Stimulated activated memory B cell treated with anti-CD40 and anti-IgM and Interleukin-4, amounts not matched to agents 10 μg/mL and 1 μg/mL and 100 μg/mL, for 72 hours (primary cell): Measurements from ENCODE around the gene GCFC2.
"Not testable (repeated sequence)": the region's sequence is repeated elsewhere in the genome, so short reads cannot be mapped to it uniquely, and the experiment has no call there.

Experiments
- ATAC-seq: fragments of 150-1000 bp; cut with Tn5 transposase; 2 replicates; pipeline ENCODE4 v1.10.0; 2021
- H3K27ac Mint-ChIP-seq: one replicate; pipeline ENCODE4 v1.8.0; 2022; ENCODE audit warnings: mild to moderate bottlenecking, mixed read lengths
- H3K27me3 Mint-ChIP-seq: one replicate; pipeline ENCODE4 v1.8.0; 2022; ENCODE audit warnings: mixed read lengths
- H3K36me3 Mint-ChIP-seq: one replicate; pipeline ENCODE4 v1.8.0; 2022; ENCODE audit warnings: mixed read lengths
- H3K4me1 Mint-ChIP-seq: one replicate; pipeline ENCODE4 v1.8.0; 2022; ENCODE audit warnings: mixed read lengths
- H3K4me3 Mint-ChIP-seq: one replicate; pipeline ENCODE4 v1.8.0; 2022; ENCODE audit warnings: mild to moderate bottlenecking, moderate library complexity, mixed read lengths
- H3K9me3 Mint-ChIP-seq: one replicate; pipeline ENCODE4 v1.8.0; 2022; ENCODE audit warnings: mixed read lengths

Gene GCFC2

DNA sequence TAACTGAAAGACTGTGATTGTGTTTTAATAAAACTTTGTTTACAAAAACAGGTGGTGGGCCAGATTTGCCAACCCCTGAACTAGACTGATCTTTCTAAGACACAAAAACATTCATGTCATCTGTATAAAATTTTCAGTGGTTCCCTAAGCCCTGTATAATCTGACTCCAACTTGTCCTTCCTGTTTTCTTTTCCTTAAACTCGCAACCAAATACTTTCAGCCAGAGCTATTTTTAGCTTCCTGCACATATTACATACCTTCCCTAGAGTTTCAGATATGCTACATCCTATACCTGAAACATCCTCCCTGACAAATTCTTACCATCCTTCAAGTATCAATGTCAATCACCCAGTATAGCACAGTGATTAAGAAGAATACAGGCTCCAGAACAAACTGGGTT lies 4.8 kb downstream of the GCFC2 start:
- Mint-ChIP-seq H3K4me1 (peaks cover 12% of the 10 kb centered on the region), H3K4me3 (no peak overlapping the region), H3K27me3 (no peaks in the 10 kb centered on the region), H3K9me3 (no peaks in the 10 kb centered on the region), H3K36me3 (peaks cover 47% of the 10 kb centered on the region), H3K27ac (no peak overlapping the region)
- no peak for ATAC-seq

DNA sequence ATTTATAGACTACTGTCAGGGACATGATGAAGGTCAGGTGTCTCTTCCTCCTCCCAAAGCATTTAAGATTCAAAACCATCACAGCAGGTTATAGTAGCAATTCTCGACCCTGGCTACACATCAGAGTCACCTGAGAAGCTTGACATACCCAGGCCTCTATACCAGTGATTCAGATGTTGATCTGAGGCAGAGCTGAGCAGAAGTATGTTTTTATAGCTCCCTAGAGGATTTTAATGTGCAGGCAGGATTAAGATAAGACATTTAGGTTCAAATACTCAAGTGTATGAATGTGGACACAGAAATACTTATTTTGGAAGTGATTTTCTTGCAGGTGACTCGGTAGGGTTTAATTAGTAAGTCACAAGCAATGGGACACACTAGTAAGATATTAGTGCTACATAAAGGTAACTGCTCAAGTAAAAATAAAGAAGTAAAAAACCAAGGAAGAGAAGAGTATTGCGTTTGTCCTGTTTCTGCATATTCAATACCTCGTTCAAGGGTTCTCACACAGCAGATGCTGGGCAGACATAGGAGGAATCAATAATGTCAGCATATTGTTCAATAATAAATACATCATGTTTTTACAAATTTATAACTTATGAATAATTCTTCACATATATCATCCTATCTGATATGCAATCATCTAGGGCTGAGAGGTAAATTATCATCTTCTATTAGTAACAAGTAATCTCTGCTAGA lies 7.0 kb downstream of the GCFC2 start:
- Mint-ChIP-seq H3K36me3 (peaks cover 64% of the 10 kb centered on the region), H3K4me3 (no peak overlapping the region), H3K27ac (no peak overlapping the region), H3K9me3 (no peaks in the 10 kb centered on the region), H3K27me3 (no peaks in the 10 kb centered on the region), H3K4me1 (peaks cover 5% of the 10 kb centered on the region)
- no peak for ATAC-seq

DNA sequence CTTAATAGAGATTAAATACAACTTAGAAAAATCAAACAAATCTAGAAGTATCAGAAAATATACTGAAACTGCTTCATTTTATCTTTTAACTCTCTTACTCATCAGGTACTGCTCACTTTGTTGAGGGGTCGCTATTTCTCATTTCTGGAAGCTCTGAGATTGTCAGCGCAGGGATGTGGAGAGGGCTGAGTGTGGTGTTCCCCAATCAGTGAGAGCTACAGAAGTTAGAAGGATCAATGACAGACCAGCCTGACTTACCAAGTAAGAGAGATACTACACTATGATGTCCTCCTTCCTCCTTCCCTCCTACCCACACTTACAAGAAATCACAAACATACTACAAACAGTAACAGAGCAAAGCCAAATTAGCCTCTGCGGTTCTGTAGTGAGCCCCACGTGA lies 8.1 kb downstream of the GCFC2 start:
- no peak overlapping the region for H3K27ac Mint-ChIP-seq
- H3K4me3 Mint-ChIP-seq = no peak overlapping the region
- H3K27me3 Mint-ChIP-seq = no peaks in the 10 kb centered on the region
- H3K36me3 Mint-ChIP-seq = peaks cover 75% of the 10 kb centered on the region
- peaks cover 5% of the 10 kb centered on the region for H3K4me1 Mint-ChIP-seq
- ATAC-seq = no peak
- H3K9me3 Mint-ChIP-seq = peaks cover 3% of the 10 kb centered on the region

DNA sequence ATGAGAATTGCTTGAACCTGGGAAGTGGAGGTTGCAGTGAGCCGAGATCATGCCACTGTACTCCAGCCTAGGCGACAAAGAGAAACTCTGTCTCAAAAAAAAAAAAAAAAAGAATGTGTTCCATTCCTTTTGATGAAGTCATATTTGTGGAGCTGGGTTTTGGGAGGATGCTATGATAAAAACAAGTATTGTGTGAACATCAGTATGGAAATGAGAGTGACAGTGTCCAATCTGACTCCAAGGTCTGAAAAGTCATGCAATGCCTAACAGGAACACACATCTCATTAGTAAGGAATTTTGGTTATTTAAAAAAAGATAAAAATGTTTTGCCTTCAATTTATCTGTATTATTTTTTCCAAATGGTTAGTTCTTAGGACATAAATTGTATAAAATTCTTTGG lies 11.8 kb downstream of the GCFC2 start:
- Mint-ChIP-seq H3K4me3 (no peak overlapping the region), H3K4me1 (no peaks in the 10 kb centered on the region), H3K9me3 (peaks cover 3% of the 10 kb centered on the region), H3K27ac (no peak overlapping the region), H3K27me3 (no peaks in the 10 kb centered on the region), H3K36me3 (peaks cover 63% of the 10 kb centered on the region)
- no peak for ATAC-seq

DNA sequence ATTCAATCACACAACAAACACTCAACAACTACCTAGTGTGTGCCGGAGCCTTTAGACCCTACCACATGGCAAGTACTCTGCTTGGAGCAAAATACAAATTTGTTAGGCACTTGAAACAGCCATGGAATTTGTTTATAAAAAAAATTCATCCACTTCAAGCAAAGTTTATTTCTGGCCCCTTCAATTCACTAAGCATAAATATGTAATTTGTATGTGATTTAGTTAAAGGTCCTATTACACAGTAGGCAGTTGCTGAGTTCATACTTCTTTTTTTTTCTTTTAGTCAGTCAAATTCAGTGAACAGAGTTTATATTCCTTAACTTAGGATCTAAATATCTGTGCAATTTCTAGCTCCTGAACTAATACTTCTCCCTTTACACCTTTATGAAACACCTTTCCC lies 22.5 kb downstream of the GCFC2 start:
- Mint-ChIP-seq H3K27ac (no peak overlapping the region), H3K9me3 (peaks cover 3% of the 10 kb centered on the region), H3K27me3 (no peaks in the 10 kb centered on the region), H3K36me3 (peaks cover 64% of the 10 kb centered on the region), H3K4me3 (no peak overlapping the region), H3K4me1 (no peaks in the 10 kb centered on the region)
- ATAC-seq = no peak

DNA sequence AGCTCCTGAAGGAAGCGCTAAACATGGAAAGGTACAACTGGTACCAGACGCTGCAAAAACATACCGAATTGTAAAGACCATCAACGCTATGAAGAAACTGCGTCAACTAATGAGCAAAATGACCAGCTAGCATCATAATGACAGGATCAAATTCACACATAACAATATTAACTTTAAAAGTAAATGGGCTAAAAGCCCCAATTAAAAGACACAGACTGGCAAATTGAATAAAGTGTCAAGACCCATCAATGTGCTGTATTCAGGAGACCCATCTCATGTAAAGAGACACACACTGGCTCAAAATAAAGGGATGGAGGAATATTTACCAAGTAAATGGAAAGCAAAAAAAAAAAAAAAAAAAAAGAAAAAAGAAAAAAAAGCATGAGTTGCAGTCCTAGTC lies 27.3 kb downstream of the GCFC2 start:
- H3K9me3 Mint-ChIP-seq, H3K27ac Mint-ChIP-seq, H3K27me3 Mint-ChIP-seq, ATAC-seq, H3K4me3 Mint-ChIP-seq: not testable (repeated sequence)
- Mint-ChIP-seq H3K4me1 (peaks cover 11% of the 10 kb centered on the region), H3K36me3 (peaks cover 69% of the 10 kb centered on the region)

DNA sequence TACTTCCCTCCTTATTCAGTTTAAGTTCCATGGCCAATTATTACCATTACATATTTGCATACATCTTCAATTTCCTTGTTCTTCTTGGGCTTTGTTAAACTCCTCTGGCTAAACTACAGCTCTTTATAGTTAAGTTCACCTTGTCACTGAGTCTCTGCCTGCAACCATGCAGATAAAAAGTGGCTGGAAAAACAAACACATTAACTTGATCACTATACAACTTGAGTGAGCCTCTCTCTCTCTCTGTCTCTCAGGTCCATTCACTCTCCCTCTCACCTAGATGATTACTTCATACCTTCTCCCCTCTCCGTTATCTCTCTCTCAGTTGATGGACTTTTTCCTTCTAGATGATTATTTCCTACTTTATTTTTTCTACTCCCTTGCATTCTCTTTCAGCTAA lies 30.3 kb downstream of the GCFC2 start:
- H3K27me3 Mint-ChIP-seq = no peaks in the 10 kb centered on the region
- H3K36me3 Mint-ChIP-seq = peaks cover 59% of the 10 kb centered on the region
- H3K9me3 Mint-ChIP-seq = peaks cover 3% of the 10 kb centered on the region
- H3K4me3 Mint-ChIP-seq = no peak overlapping the region
- no peak for ATAC-seq
- peak overlapping the region; percentile 0 for H3K27ac Mint-ChIP-seq
- H3K4me1 Mint-ChIP-seq = peaks cover 11% of the 10 kb centered on the region

DNA sequence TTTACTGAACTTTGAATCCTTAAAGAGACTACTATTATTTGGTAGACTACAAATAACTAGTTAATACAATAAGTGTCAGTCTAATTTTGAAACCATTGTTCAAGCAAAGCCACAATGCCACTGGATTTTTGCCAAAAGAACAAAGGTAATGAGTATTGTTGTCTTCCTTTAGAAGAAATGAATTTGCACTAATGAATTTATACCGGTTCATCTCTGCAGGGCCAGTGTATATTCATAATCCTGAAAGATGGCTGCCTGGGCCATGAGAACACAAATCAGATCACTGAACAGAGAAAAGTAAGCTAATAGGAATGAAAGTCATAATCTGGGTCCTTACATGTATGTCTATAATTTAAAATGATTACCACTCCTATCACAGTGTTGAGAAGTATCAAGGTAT lies 31.2 kb downstream of the GCFC2 start:
- peaks cover 11% of the 10 kb centered on the region for H3K4me1 Mint-ChIP-seq
- H3K36me3 Mint-ChIP-seq = peaks cover 50% of the 10 kb centered on the region
- no peak overlapping the region for H3K4me3 Mint-ChIP-seq

DNA sequence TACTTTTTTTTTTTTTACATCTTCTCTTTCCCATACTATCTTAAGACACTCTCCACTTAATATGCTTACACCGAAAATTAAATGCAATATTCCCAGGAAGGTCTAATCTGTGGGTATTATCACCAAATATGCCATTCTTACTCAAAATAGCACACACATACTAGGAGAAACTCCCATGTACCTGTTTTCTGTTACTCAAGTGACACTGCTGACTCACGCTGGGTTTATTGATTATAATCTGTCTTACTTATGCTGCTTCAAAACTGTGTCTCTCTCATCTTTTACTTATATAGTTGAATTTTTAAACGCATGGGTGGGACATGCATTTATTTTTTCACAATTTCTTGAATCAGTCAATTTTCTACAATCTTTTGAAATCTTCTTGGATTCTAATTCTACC lies 34.3 kb downstream of the GCFC2 start:
- H3K36me3 Mint-ChIP-seq = peaks cover 42% of the 10 kb centered on the region
- no peaks in the 10 kb centered on the region for H3K27me3 Mint-ChIP-seq
- H3K4me3 Mint-ChIP-seq = no peak overlapping the region
- no peak overlapping the region for H3K27ac Mint-ChIP-seq
- no peak for ATAC-seq
- H3K9me3 Mint-ChIP-seq = no peaks in the 10 kb centered on the region
- H3K4me1 Mint-ChIP-seq = peaks cover 11% of the 10 kb centered on the region

More for the DNA sequence above, 31.2 kb downstream of the GCFC2 start:
- Mint-ChIP-seq H3K9me3 (no peaks in the 10 kb centered on the region), H3K27me3 (no peaks in the 10 kb centered on the region), H3K27ac (peak overlapping the region; percentile 40)
- no peak for ATAC-seq

DNA sequence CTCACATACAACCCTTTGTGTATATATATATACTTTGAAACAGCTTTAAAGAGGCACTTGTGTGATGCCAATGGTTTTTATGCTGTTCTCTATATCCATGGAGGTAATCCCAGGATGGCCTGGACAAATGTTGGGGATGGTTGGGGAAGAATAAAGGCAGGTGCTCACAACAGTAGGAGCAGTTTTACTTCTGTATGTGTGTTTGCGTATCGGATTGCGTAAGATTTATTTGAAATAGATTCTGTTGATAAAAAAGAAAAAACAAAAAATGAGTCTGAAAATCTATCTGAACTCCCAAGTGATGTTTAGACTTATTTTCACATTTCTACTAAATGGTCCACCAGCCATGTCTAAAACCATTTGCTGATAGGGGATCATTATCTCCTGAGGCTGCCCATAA lies 34.8 kb downstream of the GCFC2 start:
- Mint-ChIP-seq H3K4me3 (no peak overlapping the region), H3K36me3 (peaks cover 48% of the 10 kb centered on the region), H3K27me3 (no peaks in the 10 kb centered on the region), H3K27ac (no peak overlapping the region), H3K9me3 (no peaks in the 10 kb centered on the region), H3K4me1 (peaks cover 11% of the 10 kb centered on the region)
- no peak for ATAC-seq

DNA sequence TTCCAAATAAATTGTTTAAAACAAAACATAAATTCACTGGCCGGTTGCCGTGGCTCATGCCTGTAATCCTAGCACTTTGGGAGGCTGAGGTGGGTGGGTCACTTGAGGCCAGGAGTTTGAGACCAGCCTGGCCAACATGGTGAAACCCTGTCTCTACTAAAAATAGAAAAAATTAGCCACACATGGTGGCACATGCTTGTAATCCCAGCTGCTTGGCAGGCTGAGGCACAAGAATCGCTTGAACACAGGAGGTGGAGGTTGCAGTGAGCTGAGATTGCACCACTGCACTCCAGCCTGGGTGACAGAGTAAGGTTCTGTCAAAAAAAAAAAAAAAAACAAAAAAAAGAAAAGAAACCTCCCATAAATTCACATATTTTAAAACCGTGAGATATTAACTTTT lies 35.3 kb downstream of the GCFC2 start:
- not testable (repeated sequence) for ATAC-seq, H3K9me3 Mint-ChIP-seq, H3K4me3 Mint-ChIP-seq, H3K27me3 Mint-ChIP-seq, H3K27ac Mint-ChIP-seq
- Mint-ChIP-seq H3K36me3 (peaks cover 48% of the 10 kb centered on the region), H3K4me1 (peaks cover 11% of the 10 kb centered on the region)

DNA sequence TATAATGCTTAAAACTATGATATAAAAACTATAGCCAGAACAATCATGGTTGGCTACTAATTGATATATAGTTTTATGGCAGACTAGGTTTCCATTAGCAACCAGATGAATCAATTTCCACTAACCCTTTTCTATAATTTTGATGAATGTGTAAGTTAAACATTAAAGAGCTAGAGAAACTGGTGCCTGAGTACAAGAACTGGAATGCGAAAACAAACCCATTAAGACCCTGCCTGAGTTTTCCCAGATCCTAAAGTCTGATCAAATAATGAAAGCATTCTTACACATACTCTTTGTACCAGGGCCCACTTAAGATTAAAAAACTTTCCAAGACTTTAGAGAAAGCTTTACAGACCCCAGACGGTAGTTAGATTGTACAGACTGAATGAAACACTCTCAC lies 42.8 kb downstream of the GCFC2 start:
- Mint-ChIP-seq H3K4me1 (no peaks in the 10 kb centered on the region), H3K9me3 (no peaks in the 10 kb centered on the region), H3K4me3 (no peak overlapping the region), H3K27me3 (no peaks in the 10 kb centered on the region), H3K27ac (no peak overlapping the region), H3K36me3 (peaks cover 30% of the 10 kb centered on the region)
- no peak for ATAC-seq

DNA sequence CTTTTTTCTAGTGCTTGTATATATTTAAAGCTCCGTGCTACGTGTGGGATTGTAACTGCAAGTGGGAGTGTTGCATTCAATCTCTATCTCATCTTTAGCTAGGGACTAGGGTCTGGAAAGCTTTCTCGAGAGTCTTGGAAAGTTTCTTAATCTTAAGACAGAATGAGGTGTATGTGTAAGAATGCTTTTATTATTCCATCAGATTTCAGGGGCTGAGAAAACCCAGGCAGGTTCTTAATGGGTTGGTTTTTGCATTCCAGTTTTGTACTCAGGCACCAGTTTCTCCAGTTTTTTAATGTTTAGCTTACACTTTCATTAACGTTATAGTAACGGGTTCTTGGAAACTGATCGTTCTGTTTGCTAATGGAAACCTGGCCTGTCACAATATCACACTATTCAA lies 43.8 kb downstream of the GCFC2 start:
- no peaks in the 10 kb centered on the region for H3K9me3 Mint-ChIP-seq
- H3K4me1 Mint-ChIP-seq = no peaks in the 10 kb centered on the region
- ATAC-seq = no peak
- H3K36me3 Mint-ChIP-seq = peaks cover 26% of the 10 kb centered on the region
- no peaks in the 10 kb centered on the region for H3K27me3 Mint-ChIP-seq
- H3K27ac Mint-ChIP-seq = no peak overlapping the region
- no peak overlapping the region for H3K4me3 Mint-ChIP-seq

DNA sequence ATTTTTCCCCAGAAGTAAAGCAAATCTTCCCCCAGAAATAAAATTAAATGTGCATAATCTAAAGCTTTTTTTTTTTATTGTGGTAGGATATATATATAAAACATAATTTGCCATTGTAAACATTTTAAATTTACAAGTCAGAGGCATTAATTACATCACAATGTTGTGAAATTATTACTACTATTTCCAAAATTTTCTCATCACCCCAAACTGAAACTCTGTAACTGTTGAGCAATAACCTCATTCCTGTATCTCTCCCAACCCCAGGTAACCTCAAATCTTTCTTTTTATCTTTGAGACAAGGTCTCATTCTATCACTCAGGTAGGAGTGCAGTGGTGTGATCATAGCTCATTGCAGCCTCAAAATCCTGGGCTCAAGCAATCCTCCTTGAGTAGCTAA lies 52.9 kb downstream of the GCFC2 start:
- H3K9me3 Mint-ChIP-seq = peaks cover 11% of the 10 kb centered on the region
- no peak overlapping the region for H3K4me3 Mint-ChIP-seq
- peaks cover 17% of the 10 kb centered on the region for H3K4me1 Mint-ChIP-seq
- H3K27ac Mint-ChIP-seq = no peak overlapping the region
- ATAC-seq = no peak
- no peaks in the 10 kb centered on the region for H3K27me3 Mint-ChIP-seq
- H3K36me3 Mint-ChIP-seq = peaks cover 88% of the 10 kb centered on the region

DNA sequence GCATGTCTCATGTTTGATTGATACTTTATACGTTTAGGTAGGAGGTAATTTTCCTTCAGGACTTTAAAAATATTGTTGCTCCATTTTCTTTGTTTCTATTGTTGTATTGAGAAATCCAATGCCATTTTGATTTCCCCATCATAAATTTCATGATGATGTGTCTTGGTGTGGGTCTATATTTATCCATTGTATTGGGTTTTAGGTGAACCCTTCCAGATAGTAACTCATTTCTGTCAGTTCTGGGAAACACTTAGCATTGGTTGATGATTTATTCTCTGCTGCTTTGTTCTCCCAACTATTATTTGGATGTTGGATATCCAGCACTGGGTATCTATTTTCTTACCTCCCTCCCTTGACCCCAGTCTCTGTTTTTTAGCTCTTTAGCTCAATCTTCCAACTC lies 54.2 kb downstream of the GCFC2 start:
- Mint-ChIP-seq H3K4me1 (peaks cover 17% of the 10 kb centered on the region), H3K36me3 (peaks cover 90% of the 10 kb centered on the region), H3K4me3 (no peak overlapping the region), H3K9me3 (peaks cover 11% of the 10 kb centered on the region), H3K27me3 (no peaks in the 10 kb centered on the region), H3K27ac (no peak overlapping the region)
- ATAC-seq = no peak

DNA sequence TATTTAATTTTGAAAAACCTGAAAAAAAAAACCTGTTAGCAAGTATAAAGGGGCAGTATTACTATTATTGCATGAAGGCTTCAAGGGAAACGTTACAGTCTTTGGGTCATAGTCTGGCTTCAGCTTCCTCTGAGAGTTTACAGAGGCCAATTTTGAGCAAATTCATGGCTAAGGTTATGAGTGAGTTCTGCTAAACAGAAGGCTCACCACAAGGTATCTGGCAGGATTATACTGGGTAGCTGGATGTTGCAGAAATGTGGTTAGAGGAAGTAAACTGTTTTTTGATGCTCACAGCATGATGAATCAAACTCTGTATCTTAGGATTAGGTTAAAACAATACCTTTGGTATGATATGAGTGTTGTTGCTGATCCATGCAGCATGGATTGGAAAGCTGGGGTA lies 54.9 kb downstream of the GCFC2 start:
- peaks cover 16% of the 10 kb centered on the region for H3K4me1 Mint-ChIP-seq
- no peak overlapping the region for H3K4me3 Mint-ChIP-seq
- no peak for ATAC-seq
- H3K9me3 Mint-ChIP-seq = peaks cover 11% of the 10 kb centered on the region
- H3K27ac Mint-ChIP-seq = no peak overlapping the region
- peaks cover 83% of the 10 kb centered on the region for H3K36me3 Mint-ChIP-seq
- no peaks in the 10 kb centered on the region for H3K27me3 Mint-ChIP-seq

DNA sequence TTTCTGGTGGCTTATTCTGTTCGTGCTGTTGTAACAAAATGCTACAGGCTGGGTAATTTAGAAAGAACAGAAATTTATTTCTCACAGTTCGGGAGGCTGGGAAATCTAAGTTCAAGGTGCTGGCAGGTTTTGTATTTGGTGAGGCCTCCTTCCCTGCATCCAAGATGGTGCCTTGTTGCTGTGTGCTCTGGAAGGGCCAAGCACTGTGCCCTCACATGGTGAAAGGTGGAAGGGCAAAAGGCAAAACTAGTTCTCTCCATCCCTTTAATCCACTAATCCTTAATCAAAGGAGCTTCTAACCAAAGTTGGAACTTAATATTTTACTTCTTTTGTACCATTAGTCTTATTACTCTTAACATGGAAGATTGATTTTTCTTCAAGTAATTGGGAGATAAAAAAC lies 56.7 kb downstream of the GCFC2 start:
- Mint-ChIP-seq H3K36me3 (peaks cover 71% of the 10 kb centered on the region), H3K4me1 (peaks cover 15% of the 10 kb centered on the region), H3K9me3 (peaks cover 5% of the 10 kb centered on the region), H3K27ac (no peak overlapping the region), H3K27me3 (no peaks in the 10 kb centered on the region), H3K4me3 (no peak overlapping the region)
- ATAC-seq = no peak
